PFSK-1 (cell line): Measurements from ENCODE around the gene SNAPC3.

Experiments used
- FOXP2 ChIP-seq: optimal IDR thresholded peaks from 2 replicates; pipeline ENCODE3; 2011; ENCODE audit warnings: borderline replicate concordance, control low read depth, inconsistent platforms; ENCODE audit not compliant: insufficient read depth; ENCODE audit errors: extremely low read length, extremely low read depth
- POLR2AphosphoS5 ChIP-seq: IDR thresholded peaks from 2 replicates; pipeline ENCODE4 v1.6.1; 2012; ENCODE audit warnings: low read depth, mild to moderate bottlenecking, control low read depth, low read length, moderate library complexity
- REST ChIP-seq, 2 experiments: IDR thresholded peaks; 2 replicates each; pipeline versions ENCODE4 v1.6.1 to v1.8.0; 2011 to 2012; ENCODE audit warnings: low read depth in 2 of 2, low read length in 2 of 2, control low read depth in 1 of 2, inconsistent platforms in 1 of 2, mild to moderate bottlenecking in 1 of 2, moderate library complexity in 1 of 2; ENCODE audit not compliant: insufficient read depth in 1 of 2
- SIN3A ChIP-seq: IDR thresholded peaks from 2 replicates; pipeline ENCODE4 v1.6.1; 2012; ENCODE audit warnings: mild to moderate bottlenecking, low read length, moderate library complexity, borderline replicate concordance; ENCODE audit not compliant: insufficient read depth
- TAF1 ChIP-seq: IDR thresholded peaks from 2 replicates; pipeline ENCODE4 v1.6.1; 2012; ENCODE audit warnings: low read length, control low read depth, borderline replicate concordance; ENCODE audit not compliant: insufficient read depth

GRCh38 chr9:15433191-15433590 is 10.5 kb downstream of the SNAPC3 start:
- TF ChIP-seq POLR2AphosphoS5, result no peak
- TF ChIP-seq SIN3A, result no peak
- no peak for TF ChIP-seq TAF1
- no peak for TF ChIP-seq REST (IDR thresholded peaks at IDR 0.05; ENCODE audit: insufficient read depth in 1 of 2, low read depth in 2 of 2, low read length in 2 of 2)
- no peak for TF ChIP-seq FOXP2
